ENCODE measurements around the gene FIZ1.

Gene FIZ1

GRCh38 chr19:55643887-55644176 is 44.5 kb upstream of the FIZ1 start:
- Histone ChIP-seq H3K23ac (ENCODE audit: low read length in 2 of 2) (no peak overlapping the region), H3K4me3 (ENCODE audit: insufficient read depth in 1 of 2, low read depth in 1 of 2, low read length in 2 of 2) (peak overlapping the region; percentile 82 to 94), H2BK5ac (ENCODE audit: low read depth, low read length, poor library complexity, severe bottlenecking) (no peak overlapping the region), H4K8ac (ENCODE audit: low read length) (no peak overlapping the region), H3K27me3 (ENCODE audit: control insufficient read depth in 1 of 2, insufficient read depth in 1 of 2, low read length in 2 of 2) (no peaks in the 10 kb centered on the region), H3K18ac (ENCODE audit: low read depth in 1 of 2, low read length in 2 of 2) (no peak overlapping the region), H3K9me3 (ENCODE audit: control insufficient read depth, low read length) (no peaks in the 10 kb centered on the region), H3K4ac (ENCODE audit: low read depth in 1 of 2, low read length in 2 of 2) (peak overlapping the region; percentile 5 to 19), H3K9ac (ENCODE audit: low read length) (peak overlapping the region; percentile 94), H3K79me1 (replicated peaks; ENCODE audit: low read length, poor library complexity, severe bottlenecking) (peaks cover 19% of the 10 kb centered on the region), H3K27ac (ENCODE audit: low read length, poor library complexity, severe bottlenecking) (peak overlapping the region; percentile 33), H4K91ac (ENCODE audit: low read length) (no peak overlapping the region), H3K36me3 (ENCODE audit: control insufficient read depth in 1 of 2, insufficient read depth in 2 of 2, low read depth in 1 of 2, low read length in 2 of 2) (peaks cover 22 to 23% of the 10 kb centered on the region in 2 experiments), H2BK120ac (ENCODE audit: low read depth, low read length) (peak overlapping the region; percentile 59), H2BK12ac (ENCODE audit: low read length in 2 of 2) (no peak overlapping the region), H3K4me2 (ENCODE audit: low read length, poor library complexity, severe bottlenecking) (peak overlapping the region; percentile 89), H2BK15ac (ENCODE audit: low read depth, poor library complexity, severe bottlenecking) (peak overlapping the region; percentile 6), H2AK5ac (ENCODE audit: low read length, severe bottlenecking) (peak overlapping the region; percentile 38), H3K4me1 (ENCODE audit: control insufficient read depth, insufficient read depth, low read depth, low read length) (peaks cover 38% of the 10 kb centered on the region), H2AFZ (ENCODE audit: low read depth, low read length) (no peak overlapping the region), H3K14ac (ENCODE audit: low read length in 2 of 2) (peak overlapping the region in 1 of 2 experiments; percentile 26)
- DNase-seq, result no peak
- WGBS, result under 1% methylated on average over 15 of the region's 15 CpGs

DNA sequence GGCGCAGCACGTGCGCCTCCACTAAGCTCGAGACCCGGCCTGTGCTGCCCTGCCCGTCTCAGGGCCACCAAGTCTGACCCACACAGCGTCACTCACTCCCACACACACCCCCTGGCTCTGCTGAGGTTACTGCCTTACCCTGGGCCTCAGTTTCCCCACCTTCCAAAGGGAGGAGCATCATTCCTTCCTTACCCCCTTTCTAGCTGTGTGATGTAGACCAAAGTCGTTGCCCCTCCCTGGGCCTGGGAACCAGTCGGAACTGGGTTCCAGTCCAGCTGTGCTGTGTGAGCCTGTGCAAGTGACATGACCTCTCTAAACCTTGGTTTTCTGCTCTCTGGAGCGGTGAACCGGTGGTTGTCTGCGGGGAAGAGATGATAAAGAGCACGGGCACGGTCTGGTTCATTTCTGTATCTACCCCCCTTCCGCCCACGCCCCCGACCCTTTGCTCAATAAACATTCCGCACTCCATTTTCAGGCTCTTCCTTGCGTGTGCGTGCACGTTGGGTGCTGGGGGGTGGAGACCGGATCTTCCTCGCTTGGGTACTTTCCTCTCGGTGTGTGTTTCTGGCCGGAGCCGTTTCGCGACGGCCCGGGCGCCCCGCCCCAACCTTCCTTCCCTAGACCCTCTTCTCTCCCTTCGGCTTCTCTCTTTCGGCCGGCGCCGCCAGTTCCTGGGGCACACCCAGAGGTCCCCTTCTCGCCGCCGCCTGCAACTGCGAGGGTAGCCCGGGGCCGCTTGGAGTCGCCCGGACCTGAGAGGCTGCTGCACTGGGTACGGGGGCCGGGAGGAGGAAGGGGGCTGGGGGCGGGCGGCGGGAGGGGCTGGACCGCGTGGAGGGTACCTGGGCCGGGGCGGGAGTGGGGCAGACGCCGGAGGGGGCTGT is 43.9 kb upstream of the FIZ1 start, which contains the start of gene ZNF581:
Gene ZNF581 (plus strand): TSS at position 647 of the 884 bp plus-strand sequence. CDS start 923 bp downstream, outside the sequence.
- Histone ChIP-seq H3K14ac (ENCODE audit: low read length in 2 of 2) (peak within 1 kb of the TSS in 1 of 2 experiments; percentile 97), H2AK5ac (ENCODE audit: low read length, severe bottlenecking) (peak within 1 kb of the TSS; percentile 89), H3K4me2 (ENCODE audit: low read length, poor library complexity, severe bottlenecking) (peak within 1 kb of the TSS; percentile 100), H3K23ac (ENCODE audit: low read length in 2 of 2) (peak within 1 kb of the TSS in 1 of 2 experiments; percentile 97), H2BK15ac (ENCODE audit: low read depth, poor library complexity, severe bottlenecking) (peak within 1 kb of the TSS; percentile 18), H3K4me3 (ENCODE audit: insufficient read depth in 1 of 2, low read depth in 1 of 2, low read length in 2 of 2) (peak within 1 kb of the TSS; percentile 82 to 94), H4K91ac (ENCODE audit: low read length) (peak within 1 kb of the TSS; percentile 89), H3K79me1 (replicated peaks; ENCODE audit: low read length, poor library complexity, severe bottlenecking) (peaks cover 14% of the 10 kb centered on the region), H2BK12ac (ENCODE audit: low read length in 2 of 2) (peak within 1 kb of the TSS; percentile 67 to 93), H3K9me3 (ENCODE audit: control insufficient read depth, low read length) (no peaks in the 10 kb centered on the region), H3K18ac (ENCODE audit: low read depth in 1 of 2, low read length in 2 of 2) (peak within 1 kb of the TSS; percentile 86 to 95), H2AFZ (ENCODE audit: low read depth, low read length) (no peak within 1 kb of the TSS), H3K9ac (ENCODE audit: low read length) (peak within 1 kb of the TSS; percentile 94), H3K27me3 (ENCODE audit: control insufficient read depth in 1 of 2, insufficient read depth in 1 of 2, low read length in 2 of 2) (no peaks in the 10 kb centered on the region), H3K36me3 (ENCODE audit: control insufficient read depth in 1 of 2, insufficient read depth in 2 of 2, low read depth in 1 of 2, low read length in 2 of 2) (peaks cover 27 to 28% of the 10 kb centered on the region in 2 experiments), H3K27ac (ENCODE audit: low read length, poor library complexity, severe bottlenecking) (peak within 1 kb of the TSS; percentile 85), H3K4me1 (ENCODE audit: control insufficient read depth, insufficient read depth, low read depth, low read length) (peaks cover 36% of the 10 kb centered on the region), H4K8ac (ENCODE audit: low read length) (peak within 1 kb of the TSS; percentile 61), H2BK120ac (ENCODE audit: low read depth, low read length) (peak within 1 kb of the TSS; percentile 59), H3K4ac (ENCODE audit: low read depth in 1 of 2, low read length in 2 of 2) (peak within 1 kb of the TSS; percentile 5 to 95), H2BK5ac (ENCODE audit: low read depth, low read length, poor library complexity, severe bottlenecking) (no peak within 1 kb of the TSS)
- peak; percentile 88 for DNase-seq
- 2% methylated on average over 36 of the region's 56 CpGs for WGBS

DNA sequence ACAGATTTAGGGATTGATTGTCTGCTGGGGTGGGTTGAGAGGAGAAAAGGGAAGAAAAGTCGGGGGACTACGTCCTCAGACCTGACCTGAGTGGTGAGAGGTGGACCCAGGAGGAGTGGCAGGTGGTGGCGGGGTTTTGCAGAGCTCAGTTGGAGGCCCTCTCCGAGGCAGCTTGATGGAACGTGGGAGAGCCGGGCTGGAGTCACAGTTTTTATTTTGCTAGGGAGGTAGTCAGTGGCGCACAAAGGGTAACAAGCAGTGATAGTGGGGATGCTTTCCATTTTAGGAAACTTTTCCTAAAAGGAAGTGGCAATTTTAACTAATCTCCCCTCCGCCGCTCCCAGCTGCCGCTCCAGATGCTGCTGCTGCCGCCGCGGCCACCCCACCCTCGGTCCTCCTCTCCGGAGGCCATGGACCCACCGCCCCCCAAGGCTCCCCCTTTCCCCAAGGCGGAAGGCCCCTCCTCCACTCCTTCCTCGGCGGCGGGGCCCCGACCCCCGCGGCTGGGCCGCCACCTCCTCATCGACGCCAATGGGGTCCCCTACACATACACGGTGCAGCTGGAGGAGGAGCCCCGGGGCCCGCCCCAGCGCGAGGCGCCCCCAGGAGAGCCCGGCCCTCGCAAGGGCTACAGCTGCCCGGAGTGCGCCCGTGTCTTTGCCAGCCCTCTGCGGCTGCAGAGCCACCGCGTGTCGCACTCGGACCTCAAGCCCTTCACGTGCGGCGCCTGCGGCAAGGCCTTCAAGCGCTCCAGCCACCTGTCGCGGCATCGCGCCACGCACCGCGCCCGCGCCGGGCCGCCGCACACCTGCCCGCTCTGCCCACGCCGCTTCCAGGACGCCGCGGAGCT is 43.1 kb upstream of the FIZ1 start:
- peak overlapping the region; percentile 82 to 94 for H3K4me3 ChIP-seq (ENCODE audit: insufficient read depth in 1 of 2, low read depth in 1 of 2, low read length in 2 of 2)
- peak overlapping the region; percentile 88 for H2AK5ac ChIP-seq (ENCODE audit: low read length, severe bottlenecking)
- H3K9ac ChIP-seq (ENCODE audit: low read length), result peak overlapping the region; percentile 94
- peaks cover 37% of the 10 kb centered on the region for H3K4me1 ChIP-seq (ENCODE audit: control insufficient read depth, insufficient read depth, low read depth, low read length)
- H2BK15ac ChIP-seq (ENCODE audit: low read depth, poor library complexity, severe bottlenecking), result no peak overlapping the region
- H3K9me3 ChIP-seq (ENCODE audit: control insufficient read depth, low read length), result no peaks in the 10 kb centered on the region
- peak overlapping the region; percentile 84 for H3K27ac ChIP-seq (ENCODE audit: low read length, poor library complexity, severe bottlenecking)
- peak overlapping the region; percentile 100 for H3K4me2 ChIP-seq (ENCODE audit: low read length, poor library complexity, severe bottlenecking)
- peak overlapping the region in 1 of 2 experiments; percentile 97 for H3K14ac ChIP-seq (ENCODE audit: low read length in 2 of 2)
- no peaks in the 10 kb centered on the region for H3K27me3 ChIP-seq (ENCODE audit: control insufficient read depth in 1 of 2, insufficient read depth in 1 of 2, low read length in 2 of 2)
- peak overlapping the region; percentile 30 for H2BK120ac ChIP-seq (ENCODE audit: low read depth, low read length)
- no peak overlapping the region for H2BK5ac ChIP-seq (ENCODE audit: low read depth, low read length, poor library complexity, severe bottlenecking)
- peaks cover 28% of the 10 kb centered on the region in 2 experiments for H3K36me3 ChIP-seq (ENCODE audit: control insufficient read depth in 1 of 2, insufficient read depth in 2 of 2, low read depth in 1 of 2, low read length in 2 of 2)
- peak overlapping the region; percentile 2 to 92 for H3K4ac ChIP-seq (ENCODE audit: low read depth in 1 of 2, low read length in 2 of 2)
- H3K79me1 ChIP-seq (replicated peaks; ENCODE audit: low read length, poor library complexity, severe bottlenecking), result peaks cover 14% of the 10 kb centered on the region
- peak overlapping the region; percentile 86 to 95 for H3K18ac ChIP-seq (ENCODE audit: low read depth in 1 of 2, low read length in 2 of 2)
- WGBS, result 5% methylated on average over 61 of the region's 65 CpGs
- peak; percentile 38 for DNase-seq
- peak overlapping the region; percentile 89 for H4K91ac ChIP-seq (ENCODE audit: low read length)
- H3K23ac ChIP-seq (ENCODE audit: low read length in 2 of 2), result peak overlapping the region in 1 of 2 experiments; percentile 97
- no peak overlapping the region for H2AFZ ChIP-seq (ENCODE audit: low read depth, low read length)
- peak overlapping the region; percentile 29 for H4K8ac ChIP-seq (ENCODE audit: low read length)
- peak overlapping the region; percentile 67 to 75 for H2BK12ac ChIP-seq (ENCODE audit: low read length in 2 of 2)
